Heart left ventricle (tissue), 13 donors: ENCODE measurements around the gene LKAAEAR1.

ENCODE experiments used
- CTCF ChIP-seq, 12 donors: fragments of 200-600 bp; sonication (generic) in 4 of 12; IDR thresholded peaks; one replicate each; pipeline versions ENCODE4 v1.5.0 to v1.8.0; 2018 to 2022; ENCODE audit warnings: antibody characterized with exemption in 12 of 12, mild to moderate bottlenecking in 5 of 12
- POLR2A ChIP-seq, 2 donors: fragments of 450-650 bp; IDR thresholded peaks; one replicate each; pipeline ENCODE4 v1.6.1; 2017; ENCODE audit warnings: antibody characterized with exemption in 2 of 2, mild to moderate bottlenecking in 2 of 2, moderate library complexity in 2 of 2
- donor health status: ischemic (EF 13 %, LVEDD 7.1; RV severe dilation, severe dysfunction).
- donor health status: DM: no; HTN: yes; CAD: no.
- donor health status: DM: no; HTN: no; CAD: no.
- donor health status: ischemic (EF 25% LVEDD 6.9; RV normal size, moderate dysfunction).
- donor health status: ischemic (EF 25% LVEDD 5.7; RV mildly dilated, moderate dysfunction).
- donor health status: ischemic (EF 35%, LVEDD 5.7; RV mildly dilated, moderate dysfunction).
- donor health status: nonischemic (EF 11% LVEDD 7.7; RV severe dilation, severe dysfunction).
- donor health status: DM: yes; HTN: yes; CAD: no.
- donor health status: PGD.
- donor health status: ischemic (EF 29% LVEDD 5.4; RV normal size, mild dysfunction).
- donor health status: nonischemic (EF 23%, LVEDD 6.1; RV moderate dilation, normal function).

- TF ChIP-seq POLR2A (IDR thresholded peaks at IDR 0.05) (no peak), CTCF (IDR thresholded peaks at IDR 0.05) (no peak)
Measured at GRCh38 chr20:64052326-64052722, 31.9 kb downstream of the LKAAEAR1 start.
